ENCODE measurements around the gene ZNF579. TPM values are rescaled to one million over a fixed set of nuclear protein-coding genes. Genes with fewer than 3 reads are reported as not detected.

ZNF579 gene
- total and polyA plus RNA-seq, 9 of the 15 experiments (the other 6 are each of a cell fraction or from before 2014, with no cell fraction given): 0.06 to 15.9 (median 1.6) TPM

GRCh38 chr19:55600662-55601028, 20.0 kb upstream of the ZNF579 start (continued):
- 0 out of 4 replicates have a peak, but pooled peaks of 1 of the 2 experiments have one; percentile 15 for TF ChIP-seq MAZ (CRISPR knock-in tag; conservative IDR thresholded peaks at IDR 0.05 in 1 of 2, IDR thresholded peaks at IDR 0.05 in 1 of 2)
- no peak for TF ChIP-seq ZNF668 (CRISPR knock-in tag; IDR thresholded peaks at IDR 0.05)

GRCh38 chr19:55599842-55600661, 19.4 kb upstream of the ZNF579 start, which contains the start of gene ZNF524:
TSS of gene ZNF524 (plus strand) at chr19:55600288. CDS start at chr19:55602113, 1,825 bp downstream.
- peaks cover 19% of the 10 kb centered on the region; the same call in 2 of the 3 replicates for H3K36me3 ChIP-seq (ENCODE audit: control insufficient read depth, insufficient read depth, low read length)
- no TSS peak for BruUV-seq (replicated peaks)
- no peaks in the 10 kb centered on the region for H4K20me1 ChIP-seq (replicated peaks; ENCODE audit: control insufficient read depth, insufficient read depth, low read length)
- 1% methylated on average over 21 of the region's 97 CpGs for WGBS (ENCODE audit: insufficient coverage, low coverage, missing lambda C conversion rate)
- ATAC-seq (peak; percentile 71), FAIRE-seq (no peak), DNase-seq (ENCODE audit: extremely low read depth in 1 of 4, low spot score in 3 of 4) (peak; percentile 82 to 90 (median 88))
- CTCF ChIA-PET (ENCODE audit: low intra/inter-chr PET ratio): no interaction called here
- peak within 1 kb of the TSS; percentile 99 for H3K4me2 ChIP-seq (ENCODE audit: insufficient read depth, low read length)
- H3K9ac ChIP-seq (ENCODE audit: insufficient read depth in 1 of 2, low read depth in 2 of 2, low read length in 2 of 2): peak within 1 kb of the TSS; percentile 96 to 99
- H3K9me1 ChIP-seq (ENCODE audit: control insufficient read depth, insufficient read depth, low read length): no peaks in the 10 kb centered on the region
- H3K4me3 ChIP-seq: peak within 1 kb of the TSS; percentile 60
- H2AFZ ChIP-seq (ENCODE audit: low read depth, low read length): peak within 1 kb of the TSS; percentile 100
- H3K79me2 ChIP-seq (ENCODE audit: control insufficient read depth, insufficient read depth, low read length): peaks cover 18% of the 10 kb centered on the region
- peak within 1 kb of the TSS; percentile 100 for H3K27ac ChIP-seq (ENCODE audit: extremely low read depth, low read depth, low read length)
- POLR2A ChIA-PET: interaction anchor here (0.6 to 3.4 kb wide), 11 partner anchors 11 to 515 kb away, joined by 3 to 22 read pairs (median 4); partner anchors contain the start of gene U2AF2
- in situ Hi-C loops (cut with MboI): no loop called here
- H3K27me3 ChIP-seq (ENCODE audit: control insufficient read depth in 2 of 2, insufficient read depth in 2 of 2, low read length in 2 of 2): no peaks in the 10 kb centered on the region
- peaks cover 2% of the 10 kb centered on the region; the same call in 1 of the 2 replicates for H3K9me3 ChIP-seq (replicated peaks; ENCODE audit: control insufficient read depth, insufficient read depth, low read depth, low read length)
- peaks cover 24 to 38% of the 10 kb centered on the region in 2 experiments; a peak in 4 of 5 replicates for H3K4me1 ChIP-seq (replicated peaks in 1 of 2; ENCODE audit: control insufficient read depth in 2 of 2, insufficient read depth in 2 of 2, low read length in 2 of 2)
- intact Hi-C loops (cut with micrococcal nuclease): no loop called here
- TF ChIP-seq ZNF518B (CRISPR knock-in tag; IDR thresholded peaks at IDR 0.05): no peak
- 0 out of 2 replicates have a peak, but pooled peaks have one; percentile 54 for TF ChIP-seq THRB (CRISPR knock-in tag; conservative IDR thresholded peaks at IDR 0.05)
- TF ChIP-seq AFF1 (IDR thresholded peaks at IDR 0.05; ENCODE audit: low read depth in 1 of 2, partially characterized antibody in 2 of 2): no peak
- no peak for TF ChIP-seq CBX5 (IDR thresholded peaks at IDR 0.05; ENCODE audit: borderline replicate concordance, low read depth)
- no peak for TF ChIP-seq ZBTB1 (CRISPR knock-in tag; IDR thresholded peaks at IDR 0.05; ENCODE audit: borderline replicate concordance, low read depth)
- TF ChIP-seq ZNF830 (CRISPR knock-in tag; IDR thresholded peaks at IDR 0.05): peak; percentile 65; the same call in 1 of the 2 replicates
- TF ChIP-seq RFX1 (IDR thresholded peaks at IDR 0.05): no peak
- no peak for TF ChIP-seq NFIC (IDR thresholded peaks at IDR 0.05)

Data from K562 (cell line).